WTC11 (cell line): ENCODE data around the gene HS1BP3. TPM values are rescaled to one million over a fixed set of nuclear protein-coding genes. Genes with fewer than 3 reads are reported as not detected.

ENCODE experiments used
- ATAC-seq: fragments of 200-7000 bp; cut with Tn5 transposase; 2 replicates; pipeline ENCODE4 v1.10.0; 2021; ENCODE audit warnings: mild to moderate bottlenecking, moderate library complexity
- CTCF ChIA-PET: fragments of 300-600 bp; sonication (Branson Sonifier 250); formaldehyde crosslinking; loops from one replicate; lab custom pipeline; 2021; ENCODE audit warnings: antibody characterized with exemption; lab: Charles Lee
- POLR2A ChIA-PET: fragments of 350-600 bp; sonication (Branson Sonifier 250); formaldehyde crosslinking; loops from one replicate; lab custom pipeline; 2021; ENCODE audit warnings: antibody characterized with exemption; lab: Charles Lee
- DNase-seq: peaks from one replicate; pipeline ENCODE4 v3.0.0; 2021; ENCODE audit warnings: low spot score
- H3K27ac Mint-ChIP-seq: 2 replicates; pipeline ENCODE4 v1.8.0; 2021; ENCODE audit warnings: mixed read lengths
- H3K27me3 Mint-ChIP-seq: 2 replicates; pipeline ENCODE4 v1.8.0; 2021; ENCODE audit warnings: low read depth, mild to moderate bottlenecking, moderate library complexity, mixed read lengths
- H3K36me3 Mint-ChIP-seq: 2 replicates; pipeline ENCODE4 v1.8.0; 2021; ENCODE audit warnings: mixed read lengths
- H3K4me1 Mint-ChIP-seq: 2 replicates; pipeline ENCODE4 v1.8.0; 2022; ENCODE audit warnings: mixed read lengths
- H3K4me3 Mint-ChIP-seq: 2 replicates; pipeline ENCODE4 v1.8.0; 2021; ENCODE audit warnings: mild to moderate bottlenecking, moderate library complexity, mixed read lengths
- H3K9me3 Mint-ChIP-seq: 2 replicates; pipeline ENCODE4 v1.8.0; 2021; ENCODE audit warnings: mixed read lengths
- HMGA2 ChIP-seq: fragments of 250-450 bp; sonication (Bioruptor Pico); IDR thresholded peaks from 2 replicates; pipeline ENCODE4 v1.4.0; 2021; ENCODE audit warnings: mild to moderate bottlenecking, moderate library complexity
- JUN ChIP-seq: sonication (generic); formaldehyde crosslinking; IDR thresholded peaks from 2 replicates; pipeline ENCODE4 v1.8.0; 2023; ENCODE audit warnings: mild to moderate bottlenecking, missing genetic modification reagents
- NR2C2 ChIP-seq: sonication (generic); formaldehyde crosslinking; IDR thresholded peaks from 2 replicates; pipeline ENCODE4 v1.8.0; 2022; ENCODE audit warnings: mild to moderate bottlenecking, missing genetic modification reagents
- NR3C1 ChIP-seq: sonication (generic); formaldehyde crosslinking; conservative IDR thresholded peaks from 2 replicates; pipeline ENCODE4 v1.8.1; 2023; ENCODE audit warnings: low read depth, mild to moderate bottlenecking, missing genetic modification reagents
- OVOL2 ChIP-seq: fragments of 250-450 bp; sonication (Bioruptor Pico); IDR thresholded peaks from 2 replicates; pipeline ENCODE4 v1.9.0; 2021; ENCODE audit warnings: mild to moderate bottlenecking, borderline replicate concordance
- RELA ChIP-seq: sonication (generic); formaldehyde crosslinking; IDR thresholded peaks from 2 replicates; pipeline ENCODE4 v1.8.1; 2022; ENCODE audit warnings: missing genetic modification reagents, mild to moderate bottlenecking, borderline replicate concordance
- TEAD4 ChIP-seq: sonication (generic); formaldehyde crosslinking; IDR thresholded peaks from 2 replicates; pipeline ENCODE4 v1.8.0; 2022; ENCODE audit warnings: mild to moderate bottlenecking, missing genetic modification reagents
- ZNF121 ChIP-seq: sonication (generic); formaldehyde crosslinking; IDR thresholded peaks from 2 replicates; pipeline ENCODE4 v1.8.0; 2023; ENCODE audit warnings: missing genetic modification reagents
- ZNF317 ChIP-seq: sonication (generic); formaldehyde crosslinking; IDR thresholded peaks from 2 replicates; pipeline ENCODE4 v1.8.1; 2023; ENCODE audit warnings: low read depth, mild to moderate bottlenecking, moderate library complexity, missing genetic modification reagents, borderline replicate concordance
- total RNA-seq: library from RNA; stranded (reverse); gene quantifications from 3 replicates; pipeline ENCODE4 v1.2.3, GENCODE V29; 2021
- TF ChIP-seq, protein P1 (sequence below): sonication (generic); formaldehyde crosslinking; IDR thresholded peaks from 2 replicates; pipeline ENCODE4 v1.8.0; 2023; ENCODE audit warnings: missing genetic modification reagents
- TF ChIP-seq, protein P2 (sequence below): sonication (generic); formaldehyde crosslinking; conservative IDR thresholded peaks from 2 replicates; pipeline ENCODE4 v1.8.1; 2022; ENCODE audit warnings: mild to moderate bottlenecking, missing genetic modification reagents
- TF ChIP-seq, protein P3 (sequence below): fragments of 250-450 bp; sonication (Bioruptor Pico); IDR thresholded peaks from 2 replicates; pipeline ENCODE4 v1.8.0; 2021; ENCODE audit warnings: mild to moderate bottlenecking
- TF ChIP-seq, protein P4 (sequence below): sonication (generic); formaldehyde crosslinking; IDR thresholded peaks from 2 replicates; pipeline ENCODE4 v1.8.1; 2022; ENCODE audit warnings: mild to moderate bottlenecking, moderate library complexity, missing genetic modification reagents
- TF ChIP-seq, protein P5 (sequence below): sonication (generic); formaldehyde crosslinking; IDR thresholded peaks from 2 replicates; pipeline ENCODE4 v1.8.0; 2022; ENCODE audit warnings: mild to moderate bottlenecking, missing genetic modification reagents
- TF ChIP-seq, protein P6 (sequence below): sonication (generic); formaldehyde crosslinking; IDR thresholded peaks from 2 replicates; pipeline ENCODE4 v1.8.1; 2022; ENCODE audit warnings: mild to moderate bottlenecking, missing genetic modification reagents, moderate library complexity, borderline replicate concordance
- TF ChIP-seq, protein P7 (sequence below): sonication (generic); formaldehyde crosslinking; IDR thresholded peaks from 2 replicates; pipeline ENCODE4 v1.8.0; 2023; ENCODE audit warnings: missing genetic modification reagents, mild to moderate bottlenecking, borderline replicate concordance

HS1BP3 gene
- total RNA-seq, 1 experiment from 2014 or later: 17.9 TPM

DNA sequence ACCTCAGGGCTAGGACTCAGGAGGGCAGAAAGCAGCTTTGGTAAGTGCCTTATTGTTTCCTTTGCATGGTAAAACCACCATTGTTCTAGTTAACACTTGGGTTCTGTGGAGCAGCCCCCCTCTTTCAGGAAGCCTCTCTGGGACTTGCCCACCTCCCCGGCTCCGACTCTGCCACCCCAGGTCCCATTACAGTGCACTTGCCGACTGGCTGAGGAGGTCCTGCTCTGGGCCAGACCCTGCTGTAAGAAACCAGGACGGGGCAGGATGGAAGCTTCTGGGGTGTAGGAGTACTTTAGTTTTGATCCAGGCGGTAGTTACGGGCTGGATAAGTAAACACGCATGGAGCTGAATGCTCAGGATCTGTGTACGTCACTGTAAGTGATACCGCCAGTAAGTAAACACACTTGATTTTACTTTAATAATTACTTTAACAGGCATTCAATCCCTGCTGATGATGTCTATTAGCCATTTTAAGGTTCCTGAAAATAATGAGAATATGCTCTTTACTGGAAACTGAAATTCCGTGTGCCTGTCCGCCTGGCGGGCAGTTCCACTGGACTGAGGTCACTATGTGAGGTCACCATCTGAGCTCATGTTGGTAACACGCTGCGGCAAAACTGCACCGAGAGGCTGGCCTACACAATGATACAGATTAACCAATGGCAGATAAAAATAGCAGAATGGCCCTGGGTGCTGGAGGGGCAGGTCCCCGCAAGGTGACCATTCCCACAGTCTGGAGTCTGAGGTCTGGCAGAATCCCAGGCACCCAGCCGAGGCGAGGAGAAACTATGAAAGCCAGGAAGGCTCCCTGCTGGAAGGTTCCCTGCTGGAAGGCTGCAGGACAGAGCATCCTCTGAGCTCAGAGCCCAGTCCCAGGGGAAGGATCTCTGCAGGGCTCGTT lies 25.2 kb downstream of the HS1BP3 start:
- DNase-seq (no peak), ATAC-seq (no peak)
- POLR2A ChIA-PET: interaction anchor here (1.9 kb wide), 1 partner anchor 178 kb away, joined by 8 read pairs; the partner anchor contains the start of gene RHOB
- no peaks in the 10 kb centered on the region for H3K9me3 Mint-ChIP-seq
- no peak overlapping the region for H3K4me3 Mint-ChIP-seq
- no peaks in the 10 kb centered on the region for H3K27me3 Mint-ChIP-seq
- H3K4me1 Mint-ChIP-seq: no peaks in the 10 kb centered on the region
- CTCF ChIA-PET: interaction anchor here (1.1 to 3.5 kb wide), 5 partner anchors 9 to 36 kb away, joined by 3 to 13 read pairs (median 8); partner anchors contain the start of gene HS1BP3
- TF ChIP-seq JUN (CRISPR knock-in tag) (no peak), NR2C2 (CRISPR knock-in tag) (no peak), OVOL2 (CRISPR knock-in tag) (no peak), RELA (CRISPR knock-in tag) (no peak), NR3C1 (CRISPR knock-in tag) (no peak), ZNF317 (CRISPR knock-in tag) (no peak), HMGA2 (CRISPR knock-in tag) (no peak), TEAD4 (CRISPR knock-in tag) (no peak)
- TF ChIP-seq, protein P1, sequence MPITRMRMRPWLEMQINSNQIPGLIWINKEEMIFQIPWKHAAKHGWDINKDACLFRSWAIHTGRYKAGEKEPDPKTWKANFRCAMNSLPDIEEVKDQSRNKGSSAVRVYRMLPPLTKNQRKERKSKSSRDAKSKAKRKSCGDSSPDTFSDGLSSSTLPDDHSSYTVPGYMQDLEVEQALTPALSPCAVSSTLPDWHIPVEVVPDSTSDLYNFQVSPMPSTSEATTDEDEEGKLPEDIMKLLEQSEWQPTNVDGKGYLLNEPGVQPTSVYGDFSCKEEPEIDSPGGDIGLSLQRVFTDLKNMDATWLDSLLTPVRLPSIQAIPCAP (CRISPR knock-in tag): no peak
- TF ChIP-seq, protein P2, sequence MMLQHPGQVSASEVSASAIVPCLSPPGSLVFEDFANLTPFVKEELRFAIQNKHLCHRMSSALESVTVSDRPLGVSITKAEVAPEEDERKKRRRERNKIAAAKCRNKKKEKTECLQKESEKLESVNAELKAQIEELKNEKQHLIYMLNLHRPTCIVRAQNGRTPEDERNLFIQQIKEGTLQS (CRISPR knock-in tag): no peak
- TF ChIP-seq, protein P3, sequence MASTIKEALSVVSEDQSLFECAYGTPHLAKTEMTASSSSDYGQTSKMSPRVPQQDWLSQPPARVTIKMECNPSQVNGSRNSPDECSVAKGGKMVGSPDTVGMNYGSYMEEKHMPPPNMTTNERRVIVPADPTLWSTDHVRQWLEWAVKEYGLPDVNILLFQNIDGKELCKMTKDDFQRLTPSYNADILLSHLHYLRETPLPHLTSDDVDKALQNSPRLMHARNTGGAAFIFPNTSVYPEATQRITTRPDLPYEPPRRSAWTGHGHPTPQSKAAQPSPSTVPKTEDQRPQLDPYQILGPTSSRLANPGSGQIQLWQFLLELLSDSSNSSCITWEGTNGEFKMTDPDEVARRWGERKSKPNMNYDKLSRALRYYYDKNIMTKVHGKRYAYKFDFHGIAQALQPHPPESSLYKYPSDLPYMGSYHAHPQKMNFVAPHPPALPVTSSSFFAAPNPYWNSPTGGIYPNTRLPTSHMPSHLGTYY (CRISPR knock-in tag): no peak
- TF ChIP-seq, protein P4, sequence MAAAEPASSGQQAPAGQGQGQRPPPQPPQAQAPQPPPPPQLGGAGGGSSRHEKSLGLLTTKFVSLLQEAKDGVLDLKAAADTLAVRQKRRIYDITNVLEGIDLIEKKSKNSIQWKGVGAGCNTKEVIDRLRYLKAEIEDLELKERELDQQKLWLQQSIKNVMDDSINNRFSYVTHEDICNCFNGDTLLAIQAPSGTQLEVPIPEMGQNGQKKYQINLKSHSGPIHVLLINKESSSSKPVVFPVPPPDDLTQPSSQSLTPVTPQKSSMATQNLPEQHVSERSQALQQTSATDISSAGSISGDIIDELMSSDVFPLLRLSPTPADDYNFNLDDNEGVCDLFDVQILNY (CRISPR knock-in tag): no peak
- TF ChIP-seq, protein P5, sequence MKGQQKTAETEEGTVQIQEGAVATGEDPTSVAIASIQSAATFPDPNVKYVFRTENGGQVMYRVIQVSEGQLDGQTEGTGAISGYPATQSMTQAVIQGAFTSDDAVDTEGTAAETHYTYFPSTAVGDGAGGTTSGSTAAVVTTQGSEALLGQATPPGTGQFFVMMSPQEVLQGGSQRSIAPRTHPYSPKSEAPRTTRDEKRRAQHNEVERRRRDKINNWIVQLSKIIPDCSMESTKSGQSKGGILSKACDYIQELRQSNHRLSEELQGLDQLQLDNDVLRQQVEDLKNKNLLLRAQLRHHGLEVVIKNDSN: no peak
- TF ChIP-seq, all 79 proteins: peak for 0
- Mint-ChIP-seq H3K27ac (0 out of 2 replicates have a peak overlapping the region, but pooled peaks have one; percentile 30), H3K36me3 (no peaks in the 10 kb centered on the region)

DNA sequence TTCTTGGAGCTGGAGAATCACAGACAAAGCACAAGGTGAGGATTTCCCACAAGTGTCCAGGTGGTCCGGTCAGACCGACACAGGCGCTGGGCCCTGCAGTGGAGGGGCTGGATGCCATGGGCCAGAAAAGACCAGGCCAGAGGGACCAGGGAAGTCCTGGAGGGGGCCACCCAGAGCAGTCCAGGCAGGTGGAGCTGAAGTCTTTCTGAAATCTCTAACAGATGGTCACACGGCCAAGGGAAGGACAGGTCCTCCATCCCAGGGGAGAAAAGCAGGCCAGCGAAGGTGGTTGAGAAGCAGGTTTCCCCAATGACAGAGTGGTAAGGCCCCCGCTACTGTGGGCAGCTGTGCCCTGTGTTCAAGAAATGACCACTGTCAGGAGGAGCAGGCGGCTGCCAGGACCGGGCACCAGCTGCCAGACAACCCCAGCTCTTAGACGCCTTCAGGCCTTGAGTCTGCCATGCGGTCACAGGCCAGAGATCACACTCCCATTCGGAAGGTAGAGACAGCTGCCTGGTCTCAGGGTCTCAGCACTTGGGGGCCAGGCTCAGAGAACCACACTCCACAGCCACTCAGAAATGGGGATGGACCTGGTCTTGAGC lies 25.9 kb downstream of the HS1BP3 start:
- Mint-ChIP-seq H3K4me3 (no peak overlapping the region), H3K9me3 (no peaks in the 10 kb centered on the region), H3K4me1 (no peaks in the 10 kb centered on the region), H3K36me3 (no peaks in the 10 kb centered on the region), H3K27me3 (no peaks in the 10 kb centered on the region), H3K27ac (no peak overlapping the region)
- DNase-seq (no peak), ATAC-seq (no peak)
- POLR2A ChIA-PET: interaction anchor here (1.9 kb wide), 1 partner anchor 178 kb away, joined by 8 read pairs; the partner anchor contains the start of gene RHOB
- CTCF ChIA-PET: interaction anchor here (1.1 to 3.5 kb wide), 4 partner anchors 9 to 37 kb away, joined by 3 to 13 read pairs (median 6); no protein-coding TSS in a partner anchor
- TF ChIP-seq, protein P6, sequence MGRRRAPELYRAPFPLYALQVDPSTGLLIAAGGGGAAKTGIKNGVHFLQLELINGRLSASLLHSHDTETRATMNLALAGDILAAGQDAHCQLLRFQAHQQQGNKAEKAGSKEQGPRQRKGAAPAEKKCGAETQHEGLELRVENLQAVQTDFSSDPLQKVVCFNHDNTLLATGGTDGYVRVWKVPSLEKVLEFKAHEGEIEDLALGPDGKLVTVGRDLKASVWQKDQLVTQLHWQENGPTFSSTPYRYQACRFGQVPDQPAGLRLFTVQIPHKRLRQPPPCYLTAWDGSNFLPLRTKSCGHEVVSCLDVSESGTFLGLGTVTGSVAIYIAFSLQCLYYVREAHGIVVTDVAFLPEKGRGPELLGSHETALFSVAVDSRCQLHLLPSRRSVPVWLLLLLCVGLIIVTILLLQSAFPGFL: 0 out of 2 replicates have a peak, but pooled peaks have one; percentile 41
- TF ChIP-seq ZNF121 (no peak), OVOL2 (CRISPR knock-in tag) (no peak)
- TF ChIP-seq, protein P7, sequence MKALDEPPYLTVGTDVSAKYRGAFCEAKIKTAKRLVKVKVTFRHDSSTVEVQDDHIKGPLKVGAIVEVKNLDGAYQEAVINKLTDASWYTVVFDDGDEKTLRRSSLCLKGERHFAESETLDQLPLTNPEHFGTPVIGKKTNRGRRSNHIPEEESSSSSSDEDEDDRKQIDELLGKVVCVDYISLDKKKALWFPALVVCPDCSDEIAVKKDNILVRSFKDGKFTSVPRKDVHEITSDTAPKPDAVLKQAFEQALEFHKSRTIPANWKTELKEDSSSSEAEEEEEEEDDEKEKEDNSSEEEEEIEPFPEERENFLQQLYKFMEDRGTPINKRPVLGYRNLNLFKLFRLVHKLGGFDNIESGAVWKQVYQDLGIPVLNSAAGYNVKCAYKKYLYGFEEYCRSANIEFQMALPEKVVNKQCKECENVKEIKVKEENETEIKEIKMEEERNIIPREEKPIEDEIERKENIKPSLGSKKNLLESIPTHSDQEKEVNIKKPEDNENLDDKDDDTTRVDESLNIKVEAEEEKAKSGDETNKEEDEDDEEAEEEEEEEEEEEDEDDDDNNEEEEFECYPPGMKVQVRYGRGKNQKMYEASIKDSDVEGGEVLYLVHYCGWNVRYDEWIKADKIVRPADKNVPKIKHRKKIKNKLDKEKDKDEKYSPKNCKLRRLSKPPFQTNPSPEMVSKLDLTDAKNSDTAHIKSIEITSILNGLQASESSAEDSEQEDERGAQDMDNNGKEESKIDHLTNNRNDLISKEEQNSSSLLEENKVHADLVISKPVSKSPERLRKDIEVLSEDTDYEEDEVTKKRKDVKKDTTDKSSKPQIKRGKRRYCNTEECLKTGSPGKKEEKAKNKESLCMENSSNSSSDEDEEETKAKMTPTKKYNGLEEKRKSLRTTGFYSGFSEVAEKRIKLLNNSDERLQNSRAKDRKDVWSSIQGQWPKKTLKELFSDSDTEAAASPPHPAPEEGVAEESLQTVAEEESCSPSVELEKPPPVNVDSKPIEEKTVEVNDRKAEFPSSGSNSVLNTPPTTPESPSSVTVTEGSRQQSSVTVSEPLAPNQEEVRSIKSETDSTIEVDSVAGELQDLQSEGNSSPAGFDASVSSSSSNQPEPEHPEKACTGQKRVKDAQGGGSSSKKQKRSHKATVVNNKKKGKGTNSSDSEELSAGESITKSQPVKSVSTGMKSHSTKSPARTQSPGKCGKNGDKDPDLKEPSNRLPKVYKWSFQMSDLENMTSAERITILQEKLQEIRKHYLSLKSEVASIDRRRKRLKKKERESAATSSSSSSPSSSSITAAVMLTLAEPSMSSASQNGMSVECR (CRISPR knock-in tag): no peak
